Stimulated activated CD4-positive, alpha-beta T cell treated with anti-CD3 and anti-CD28 coated beads, Interleukin-4, amount 100 ng/mL, for 24 hours (primary cell): Measurements from ENCODE around the gene TCEANC2.
A peak's percentile ranks its signal among the peaks of the same experiment; 100 is the strongest.
"Not testable (repeated sequence)": the region's sequence is repeated elsewhere in the genome, so short reads cannot be mapped to it uniquely, and the experiment has no call there.

Experiments used
- DNase-seq: peaks from one replicate; pipeline ENCODE4 v3.0.0-alpha.2; 2020

The TCEANC2 gene

DNA sequence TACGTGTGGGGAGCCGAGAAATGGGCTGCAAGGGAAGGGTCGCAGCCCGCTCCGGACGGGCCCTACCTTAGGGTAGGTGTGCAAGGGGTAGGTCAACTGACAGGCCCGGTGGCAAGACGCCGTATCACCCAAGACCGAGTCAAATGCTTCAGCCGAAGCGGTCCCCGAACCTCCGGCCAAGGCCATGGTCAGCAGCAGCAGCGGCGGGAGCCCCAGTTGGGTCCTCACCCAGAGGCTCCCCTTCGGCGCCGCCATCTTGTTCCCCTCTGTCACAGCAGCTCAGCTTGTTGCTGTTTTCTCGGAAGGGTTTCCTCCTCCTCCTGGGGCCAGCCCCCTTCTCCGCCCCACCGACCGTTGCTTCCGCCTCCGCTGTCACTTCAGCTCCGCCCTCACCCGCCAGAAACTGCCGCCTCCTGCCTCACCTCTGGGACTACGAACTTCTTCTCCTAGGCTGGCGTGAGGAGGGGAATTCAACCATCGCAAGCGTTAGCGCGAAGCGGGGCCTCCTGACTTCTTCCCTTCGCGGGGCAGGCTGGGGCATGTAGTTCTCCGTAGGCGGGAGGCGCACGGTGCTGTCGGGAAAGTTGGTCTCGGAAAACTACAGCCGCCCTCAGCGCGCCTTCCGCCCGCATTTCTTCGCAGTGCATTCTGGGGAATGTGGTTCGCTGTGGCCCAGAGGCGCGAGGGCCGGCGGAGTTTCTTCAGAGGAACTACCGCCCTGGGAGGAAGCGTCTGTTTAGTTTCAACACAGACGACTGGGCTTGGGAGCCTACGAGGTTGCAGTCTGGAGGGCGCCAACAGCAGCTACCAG, at the start of gene TCEANC2, which contains the start of gene TMEM59:
TSS of gene TCEANC2 (plus strand) at position 675 of the 811 bp plus-strand sequence. CDS start 815 bp downstream, outside the sequence.
TSS of gene TMEM59 (minus strand) at position 271 of the 811 bp plus-strand sequence. CDS start at position 255, 16 bp downstream.
- DNase-seq = peak; percentile 98

DNA sequence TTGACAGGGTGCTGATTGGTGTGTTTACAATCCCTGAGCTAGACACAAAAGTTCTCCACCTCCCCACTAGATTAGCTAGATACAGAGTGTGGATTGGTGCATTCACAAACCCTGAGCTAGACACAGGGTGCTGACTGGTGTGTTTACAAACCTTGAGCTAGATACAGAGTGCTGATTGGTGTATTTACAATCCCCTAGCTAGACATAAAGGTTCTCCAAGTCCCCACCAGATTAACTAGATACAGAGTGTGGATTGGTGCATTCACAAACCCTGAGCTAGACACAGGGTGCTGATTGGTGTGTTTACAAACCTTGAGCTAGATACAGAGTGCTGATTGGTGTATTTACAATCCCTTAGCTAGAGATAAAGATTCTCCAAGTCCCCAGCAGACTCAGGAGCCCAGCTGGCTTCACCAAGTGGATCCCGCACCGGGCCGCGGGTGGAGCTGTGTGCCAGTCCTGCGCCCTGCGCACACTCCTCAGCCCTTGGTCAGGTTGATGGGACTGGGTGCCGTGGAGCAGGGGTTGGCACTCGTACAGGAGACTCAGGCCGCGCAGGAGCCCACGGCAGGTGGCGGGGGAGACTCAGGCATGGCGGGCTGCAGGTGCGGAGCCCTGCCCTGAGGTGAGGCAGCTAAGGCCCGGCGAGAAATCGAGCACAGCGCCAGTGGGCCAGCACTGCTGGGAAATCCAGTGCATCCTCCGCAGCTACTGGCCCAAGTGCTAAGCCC, 49.5 kb upstream of the TCEANC2 start:
- DNase-seq = not testable (repeated sequence)

DNA sequence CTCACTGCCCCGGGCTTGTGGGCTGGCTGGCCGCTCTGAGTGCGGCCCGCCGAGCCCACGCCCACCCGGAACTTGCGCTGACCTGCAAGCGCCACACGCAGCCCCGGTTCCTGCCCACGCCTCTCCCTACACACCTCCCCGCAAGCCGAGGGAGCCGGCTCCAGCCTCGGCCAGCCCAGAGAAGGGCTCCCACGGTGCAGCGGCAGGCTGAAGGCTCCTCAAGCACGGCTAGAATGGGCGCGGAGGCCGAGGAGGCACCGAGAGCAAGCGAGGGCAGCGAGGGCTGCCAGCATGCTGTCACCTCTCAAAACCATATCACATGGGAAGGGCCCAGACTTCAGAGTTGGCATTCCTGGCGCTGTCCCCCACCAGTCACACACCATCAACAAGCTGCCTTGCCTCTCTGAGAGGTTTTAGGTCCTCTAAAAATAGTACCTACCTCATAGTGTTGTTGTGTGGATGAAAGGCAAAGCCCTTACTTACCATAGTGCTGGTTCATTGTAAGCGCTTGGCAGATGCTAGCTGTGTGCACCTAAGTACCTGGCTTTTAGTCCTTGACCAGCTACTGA, 48.8 kb upstream of the TCEANC2 start:
- no peak for DNase-seq

DNA sequence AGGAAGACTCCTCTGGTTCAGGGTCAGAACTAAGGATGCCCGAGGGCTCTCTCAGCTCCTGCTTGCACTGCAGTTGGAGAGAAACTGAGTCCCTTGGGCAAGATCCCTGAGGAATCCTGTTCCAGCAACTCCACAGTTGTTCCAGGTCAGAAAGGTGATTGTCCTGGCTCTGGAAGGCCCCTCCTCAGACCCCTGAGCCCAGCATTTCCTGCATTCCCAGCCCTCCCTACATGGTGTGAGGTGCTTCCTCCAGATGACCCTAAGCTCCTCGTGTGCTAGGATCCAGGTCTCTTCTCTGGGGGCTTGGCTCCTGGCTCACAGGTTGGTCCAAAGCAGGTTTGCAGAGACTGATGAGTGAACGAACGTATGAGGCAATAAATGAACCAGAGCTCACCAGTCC, 46.9 kb upstream of the TCEANC2 start:
- no peak for DNase-seq

GRCh38 chr1:54007613-54008012, 45.8 kb upstream of the TCEANC2 start:
- DNase-seq = no peak

- no peak for DNase-seq
Measured at GRCh38 chr1:54008876-54009275, 44.5 kb upstream of the TCEANC2 start.

GRCh38 chr1:54009406-54009805, 44.0 kb upstream of the TCEANC2 start:
- DNase-seq = no peak

- no peak for DNase-seq
Measured at GRCh38 chr1:54010415-54011117, 42.8 kb upstream of the TCEANC2 start.

DNA sequence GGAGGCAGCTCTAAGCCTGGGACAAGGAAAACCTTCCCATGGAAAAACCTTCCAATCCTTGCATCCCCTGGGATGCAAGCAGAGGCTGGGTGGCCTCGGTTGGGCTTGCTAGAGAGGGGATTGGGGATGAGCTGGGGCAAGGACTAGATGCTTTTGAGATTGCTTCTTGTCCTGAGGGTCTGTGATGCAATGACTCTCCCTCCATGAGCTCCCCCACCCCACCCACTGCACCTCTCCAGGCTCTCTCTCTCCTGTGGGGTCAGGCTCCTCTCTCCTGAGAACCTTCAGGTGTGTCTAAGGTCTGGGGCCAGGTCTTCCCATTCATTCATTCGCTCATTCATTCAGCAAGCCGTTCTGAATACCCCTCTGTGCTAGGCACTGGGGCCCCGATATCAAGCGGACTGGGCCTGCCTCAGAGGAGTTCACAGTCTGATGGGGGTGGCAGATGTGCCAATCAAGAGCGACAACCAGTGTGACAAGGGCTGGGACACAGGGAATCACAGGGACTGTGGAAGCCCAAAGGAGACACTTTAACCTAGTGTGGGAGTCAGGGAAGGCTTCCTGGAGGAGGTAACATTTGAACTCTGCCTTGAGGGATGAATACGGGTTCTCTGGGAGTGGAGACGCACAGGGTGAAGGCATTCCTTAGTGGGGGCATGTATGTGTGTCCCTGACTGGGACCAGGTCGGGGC, 41.9 kb upstream of the TCEANC2 start:
- DNase-seq = no peak

- no peak for DNase-seq
Measured at GRCh38 chr1:54012008-54012325, 41.4 kb upstream of the TCEANC2 start.

- DNase-seq = no peak
Measured at GRCh38 chr1:54012863-54013262, 40.5 kb upstream of the TCEANC2 start.

GRCh38 chr1:54013393-54014008, 39.9 kb upstream of the TCEANC2 start:
- no peak for DNase-seq

DNA sequence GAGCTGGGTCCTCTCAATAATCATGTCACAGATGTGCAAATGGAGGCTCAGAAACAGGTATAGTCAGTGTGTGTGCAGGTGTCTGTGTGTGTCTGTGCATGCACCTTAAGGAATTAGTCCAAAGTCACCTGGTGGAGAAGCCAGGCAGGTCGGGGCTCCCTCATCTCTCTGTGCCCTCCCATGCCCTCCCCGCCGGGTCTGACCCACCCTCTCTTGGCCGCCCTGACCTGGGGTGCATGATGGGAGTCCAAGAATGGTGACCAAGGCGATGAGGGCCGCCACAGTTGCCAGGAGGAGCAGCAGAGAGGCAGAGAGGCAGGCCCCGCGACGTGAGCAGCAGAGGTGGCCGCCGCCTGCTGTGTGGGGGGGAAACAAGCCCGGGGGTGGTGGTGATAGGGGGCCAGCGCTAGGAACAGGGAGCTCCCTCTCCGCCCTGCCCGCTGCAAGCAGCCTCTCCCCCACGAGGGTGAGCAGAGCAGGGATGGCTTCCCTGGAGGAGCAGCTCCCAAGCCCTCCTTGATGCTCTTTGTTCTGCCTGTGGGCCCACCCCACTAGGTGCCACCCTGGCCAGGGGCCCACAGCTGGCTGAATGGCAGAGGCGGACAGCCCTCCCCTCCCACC, 39.3 kb upstream of the TCEANC2 start:
- DNase-seq = no peak

DNA sequence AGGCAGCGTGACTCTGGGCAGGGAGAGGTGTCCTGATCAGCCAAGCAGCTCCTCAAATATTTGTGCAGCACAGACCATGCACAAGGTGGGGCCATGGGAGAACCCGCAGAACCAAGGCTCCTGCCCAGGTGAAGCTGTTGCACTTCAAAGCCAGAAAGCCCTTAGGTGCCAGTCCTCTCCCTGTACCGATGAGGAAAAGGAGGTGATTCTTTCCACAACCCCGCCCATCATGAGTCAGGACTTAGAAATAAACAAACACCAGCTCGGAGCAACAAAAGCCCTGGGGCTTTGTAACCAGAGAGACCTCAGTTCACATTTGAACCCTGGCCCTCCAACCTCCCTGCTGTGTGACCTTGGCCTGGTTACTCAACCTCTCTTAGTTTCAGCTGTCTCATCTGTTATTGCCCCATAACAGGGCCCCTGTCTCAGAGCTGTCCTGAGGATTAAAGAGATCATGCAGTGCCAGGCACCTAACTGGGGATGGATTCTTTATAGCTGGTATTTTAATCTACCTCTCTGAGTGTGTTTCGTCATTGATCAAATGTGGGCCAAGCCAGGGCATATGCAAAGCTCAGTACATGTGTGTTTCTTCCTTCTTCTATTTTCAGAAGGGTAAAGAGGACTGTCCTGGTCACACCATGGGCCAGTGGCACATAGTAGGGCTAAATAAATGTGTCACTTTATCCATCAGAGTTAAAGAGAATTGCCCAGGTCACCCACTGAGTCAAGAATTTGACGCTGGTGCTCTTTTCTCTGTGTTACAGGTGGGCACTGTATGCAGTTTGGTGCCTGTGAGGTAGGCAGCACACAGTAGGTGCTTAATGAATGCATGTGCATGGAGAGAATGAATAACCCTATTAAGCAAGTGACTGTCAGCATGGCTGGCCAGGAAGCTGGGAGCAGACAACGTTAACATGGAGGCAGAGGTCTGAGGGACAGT, 36.8 kb upstream of the TCEANC2 start:
- DNase-seq = no peak

GRCh38 chr1:54017979-54018378, 35.4 kb upstream of the TCEANC2 start, which contains the start of gene LDLRAD1:
Gene LDLRAD1 (minus strand): TSS chr1:54018186. CDS start chr1:54018112, 74 bp downstream.
- no peak for DNase-seq

DNA sequence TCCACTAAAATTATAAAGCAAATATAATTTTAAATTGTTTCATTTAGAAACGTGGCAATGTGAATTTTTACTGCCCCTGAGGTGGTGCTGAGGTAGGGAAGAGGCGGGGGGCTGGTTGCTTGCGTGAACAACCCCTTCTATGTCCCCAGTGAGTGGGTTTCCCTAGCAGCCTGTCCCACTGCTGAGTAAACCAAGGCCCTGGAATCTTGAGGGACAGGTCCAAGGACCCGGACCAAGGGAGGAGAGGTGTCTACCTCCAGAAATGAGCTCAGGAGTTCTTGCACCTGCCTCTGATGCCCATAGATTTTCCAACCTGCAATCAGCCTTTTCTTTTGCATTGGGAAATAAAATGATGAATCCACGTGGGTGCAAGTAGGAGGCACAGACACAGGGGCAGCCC, 34.8 kb upstream of the TCEANC2 start:
- DNase-seq = no peak

GRCh38 chr1:54019562-54020176, 33.7 kb upstream of the TCEANC2 start:
- not testable (repeated sequence) for DNase-seq

DNA sequence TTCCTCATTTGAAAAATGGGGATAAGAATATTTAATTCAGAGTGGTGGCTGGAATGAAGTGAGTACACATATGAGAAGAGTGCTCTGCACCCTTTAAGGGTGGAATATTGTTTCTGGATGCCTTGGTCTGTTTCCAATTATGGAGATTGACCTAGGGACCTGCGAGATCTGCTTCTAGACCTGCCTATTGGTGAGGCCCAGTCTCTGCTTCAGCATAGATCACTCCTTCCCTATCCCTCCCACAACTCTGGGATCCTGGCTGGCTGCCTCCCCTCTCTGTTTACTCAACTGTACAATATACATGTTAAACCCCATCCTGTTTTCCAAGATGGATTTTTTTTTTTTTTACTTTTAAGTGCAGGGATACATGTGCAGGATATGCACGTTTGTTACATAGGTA, 29.1 kb upstream of the TCEANC2 start:
- DNase-seq = no peak

DNA sequence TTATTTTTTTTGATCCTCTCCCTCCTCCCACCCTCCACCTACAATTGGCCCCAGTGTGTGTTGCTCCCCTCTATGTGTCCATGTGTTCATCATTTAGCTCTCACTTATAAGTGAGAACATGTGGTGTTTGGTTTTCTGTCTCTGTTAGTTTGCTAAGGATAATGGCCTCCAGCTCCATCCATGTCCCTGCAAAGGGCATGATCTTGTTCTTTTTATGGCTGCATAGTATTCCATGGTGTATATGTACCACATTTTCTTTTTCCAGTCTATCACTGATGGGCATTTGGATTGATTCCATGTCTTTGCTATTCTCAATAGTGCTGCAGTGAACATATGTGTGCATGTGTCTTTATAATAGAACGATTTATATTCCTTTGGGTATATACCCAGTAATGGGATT, 28.6 kb upstream of the TCEANC2 start:
- not testable (repeated sequence) for DNase-seq

GRCh38 chr1:54027848-54028247, 25.6 kb upstream of the TCEANC2 start:
- no peak for DNase-seq
